Neural cell (in vitro differentiated cells): ENCODE measurements around the gene CHKB.

Experiments used
- EZH2 ChIP-seq: fragments of 200-600, 300-800 bp; shearing (Covaris generic), sonication (generic); IDR thresholded peaks from 2 replicates; pipeline ENCODE4 v1.6.1; 2014; ENCODE audit warnings: antibody characterized with exemption, low read length, borderline replicate concordance, mild to moderate bottlenecking; ENCODE audit not compliant: insufficient read depth, poor library complexity, severe bottlenecking
- TF ChIP-seq, protein P1 (sequence below): fragments of 450-650 bp; IDR thresholded peaks from 2 replicates; pipeline ENCODE4 v1.5.1; 2014; ENCODE audit warnings: antibody characterized with exemption, mild to moderate bottlenecking, moderate library complexity; ENCODE audit not compliant: poor library complexity, severe bottlenecking

DNA sequence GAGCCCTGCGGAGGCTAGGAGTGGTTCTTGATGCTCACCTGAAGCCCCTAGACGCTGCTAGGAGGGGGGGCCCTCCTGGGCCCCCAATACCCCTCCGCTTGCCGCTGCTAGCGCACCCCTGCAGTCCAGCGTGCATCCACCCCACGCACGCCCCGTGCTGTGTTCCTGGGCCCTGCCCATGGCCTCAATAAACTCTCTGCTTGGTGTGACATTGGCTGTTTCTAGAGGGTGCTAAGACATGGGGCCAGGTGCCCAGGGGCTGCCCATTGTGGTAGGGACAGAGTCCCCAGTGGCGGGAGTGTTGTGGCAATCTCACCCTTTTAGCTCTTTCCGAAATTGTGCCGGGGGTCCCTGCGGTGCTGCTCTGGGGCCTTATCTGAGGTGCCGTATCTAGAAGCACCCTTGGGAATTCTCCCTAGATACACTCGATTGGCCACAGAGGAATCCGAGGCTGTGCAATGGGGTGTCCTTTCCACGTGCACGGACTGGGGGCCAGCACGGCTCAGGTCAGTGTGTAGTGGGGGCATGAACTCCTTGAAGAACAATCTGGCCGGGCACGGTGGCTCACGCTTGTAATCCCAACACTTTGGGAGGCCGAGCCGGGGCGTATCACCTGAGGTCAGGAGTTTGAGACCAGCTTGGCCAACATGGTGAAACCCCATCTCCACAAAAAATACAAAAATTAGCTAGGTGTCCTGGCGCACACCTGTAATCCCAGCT, 28.9 kb upstream of the CHKB start:
- TF ChIP-seq, protein P1, sequence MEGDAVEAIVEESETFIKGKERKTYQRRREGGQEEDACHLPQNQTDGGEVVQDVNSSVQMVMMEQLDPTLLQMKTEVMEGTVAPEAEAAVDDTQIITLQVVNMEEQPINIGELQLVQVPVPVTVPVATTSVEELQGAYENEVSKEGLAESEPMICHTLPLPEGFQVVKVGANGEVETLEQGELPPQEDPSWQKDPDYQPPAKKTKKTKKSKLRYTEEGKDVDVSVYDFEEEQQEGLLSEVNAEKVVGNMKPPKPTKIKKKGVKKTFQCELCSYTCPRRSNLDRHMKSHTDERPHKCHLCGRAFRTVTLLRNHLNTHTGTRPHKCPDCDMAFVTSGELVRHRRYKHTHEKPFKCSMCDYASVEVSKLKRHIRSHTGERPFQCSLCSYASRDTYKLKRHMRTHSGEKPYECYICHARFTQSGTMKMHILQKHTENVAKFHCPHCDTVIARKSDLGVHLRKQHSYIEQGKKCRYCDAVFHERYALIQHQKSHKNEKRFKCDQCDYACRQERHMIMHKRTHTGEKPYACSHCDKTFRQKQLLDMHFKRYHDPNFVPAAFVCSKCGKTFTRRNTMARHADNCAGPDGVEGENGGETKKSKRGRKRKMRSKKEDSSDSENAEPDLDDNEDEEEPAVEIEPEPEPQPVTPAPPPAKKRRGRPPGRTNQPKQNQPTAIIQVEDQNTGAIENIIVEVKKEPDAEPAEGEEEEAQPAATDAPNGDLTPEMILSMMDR = no peak
- no peak for TF ChIP-seq EZH2
